HS-27A (cell line): ENCODE data around the gene VSIR.

Experiments
- DNase-seq: peaks from one replicate; pipeline ENCODE4 v3.0.0-alpha.2; 2012; ENCODE audit warnings: low read depth, missing footprints

The VSIR gene

DNA sequence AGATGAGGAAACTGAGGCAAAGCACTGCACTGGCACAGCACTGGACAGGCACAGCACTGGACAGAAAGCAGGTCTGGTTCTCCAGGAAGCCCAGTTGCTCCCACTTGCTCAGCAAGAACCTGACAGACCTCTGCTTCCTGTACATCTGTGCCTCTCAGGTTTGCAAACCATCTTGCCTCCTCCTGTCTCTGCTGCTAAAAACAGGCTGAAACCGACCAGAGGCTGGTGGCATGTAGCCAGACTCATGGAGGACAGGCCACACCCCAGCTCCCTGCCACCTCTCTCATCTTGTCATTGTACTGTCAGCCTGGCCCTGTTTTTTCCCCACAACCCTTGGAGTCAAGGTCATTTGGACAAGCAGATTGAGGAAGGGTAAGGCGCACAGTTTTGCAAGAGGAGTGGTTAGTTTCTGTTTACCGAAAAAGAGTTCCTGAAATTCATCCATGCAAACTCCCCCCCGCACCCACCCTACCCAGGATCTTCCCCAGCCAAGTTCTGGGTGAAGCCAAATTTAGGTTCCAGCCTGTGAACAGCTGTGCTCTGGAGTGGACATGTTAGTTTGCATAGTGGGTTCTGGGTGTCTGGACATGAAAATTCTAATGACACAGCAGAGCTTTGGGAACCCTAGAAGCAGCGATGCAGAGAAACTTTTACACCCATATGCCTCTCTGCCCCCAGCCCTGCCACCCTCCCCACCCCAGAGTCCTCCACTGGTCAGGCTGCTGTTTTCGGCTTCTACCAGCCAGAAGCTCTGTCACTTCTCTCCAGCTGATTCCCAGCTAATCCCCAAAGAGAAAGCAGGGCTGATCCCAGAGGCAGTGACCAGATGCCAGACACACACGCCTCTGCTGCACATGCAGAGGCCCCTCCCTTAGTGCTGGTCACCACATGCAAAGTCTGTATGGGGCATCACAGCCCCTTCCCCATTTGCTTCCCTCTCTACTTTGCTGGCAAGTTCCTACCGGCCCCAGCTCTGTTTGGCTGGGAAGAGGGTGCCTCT lies 45.3 kb downstream of the VSIR start:
- no peak for DNase-seq

DNA sequence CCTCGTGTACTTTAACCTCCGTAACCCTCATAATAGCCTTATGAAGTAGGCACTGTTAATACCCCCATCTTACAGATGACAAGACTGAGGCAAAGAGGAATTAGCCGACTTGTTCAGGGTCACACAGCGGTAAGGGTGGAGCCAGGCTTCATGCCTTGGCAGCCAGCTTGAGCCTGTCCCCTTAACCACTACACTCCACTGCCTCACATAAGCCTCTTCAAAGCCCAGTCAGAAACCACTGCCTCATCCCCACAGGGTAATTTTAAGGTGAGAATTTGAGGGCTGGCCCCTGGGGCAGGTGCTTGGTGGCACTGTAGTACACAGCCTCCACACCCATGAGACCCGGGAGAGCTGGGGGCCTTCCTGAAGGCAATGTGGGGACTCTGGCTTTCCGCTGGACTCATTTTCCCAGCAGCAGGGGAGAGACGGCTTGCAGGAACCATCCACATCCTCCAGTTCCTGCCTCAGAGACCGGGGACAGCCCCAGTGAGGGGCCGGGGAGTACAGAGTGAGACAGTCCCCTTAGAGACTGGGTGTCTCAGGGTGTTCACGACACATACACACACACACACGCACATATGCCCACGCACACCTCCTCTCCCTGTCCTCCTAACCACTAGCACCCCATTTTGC lies 46.1 kb downstream of the VSIR start:
- DNase-seq = no peak

DNA sequence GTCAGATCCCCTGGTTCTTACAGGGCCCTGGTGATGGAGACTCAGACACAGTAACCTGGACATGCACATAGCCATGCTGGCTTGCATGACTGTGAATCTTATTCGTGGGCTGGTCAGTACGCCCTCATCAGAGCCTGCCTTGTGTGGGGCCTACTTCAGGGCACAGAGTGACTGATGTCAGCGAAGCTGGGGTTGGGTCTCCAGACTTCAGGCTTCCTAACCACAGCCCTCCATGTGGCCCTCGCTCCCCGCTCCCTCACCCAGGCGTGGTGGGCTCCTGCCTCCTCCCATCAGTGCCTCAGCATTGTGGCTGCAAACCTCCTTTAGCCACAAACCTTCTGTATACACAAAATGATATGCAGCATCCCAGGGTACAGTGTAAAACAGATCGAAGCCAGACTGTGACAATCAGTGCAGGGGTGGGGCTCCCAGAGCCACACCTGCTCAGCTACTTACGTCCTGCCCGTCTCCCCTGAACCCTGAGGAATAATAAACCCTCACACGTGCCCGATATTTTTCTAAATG lies 46.7 kb downstream of the VSIR start:
- no peak for DNase-seq

DNA sequence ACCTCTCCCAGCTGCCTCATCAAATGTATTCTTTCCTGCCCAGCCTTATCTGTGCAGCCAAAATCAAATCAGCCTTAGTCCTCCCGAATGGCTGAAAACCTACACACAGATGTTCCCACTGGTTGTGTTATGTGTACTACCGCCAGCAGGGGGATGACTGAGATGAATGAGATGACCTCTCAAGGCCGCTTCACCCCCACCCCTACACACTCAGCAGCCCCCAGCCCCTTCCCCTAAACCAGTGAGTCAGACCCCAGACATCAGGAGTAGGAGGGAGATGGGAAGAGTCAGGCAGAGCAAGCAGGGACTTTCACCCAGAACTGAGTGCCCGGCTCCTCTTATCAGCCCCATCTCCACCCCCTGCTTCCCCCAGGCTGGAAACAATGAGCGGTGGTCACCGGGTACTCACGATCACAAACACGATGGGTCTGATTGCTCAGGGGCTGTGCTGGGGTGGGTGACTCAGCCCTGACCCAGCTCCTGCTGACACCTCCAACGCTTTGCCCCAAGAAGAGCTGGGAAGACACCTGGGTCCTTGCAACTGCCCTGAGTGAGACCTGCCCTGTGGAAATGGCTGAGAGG lies 47.2 kb downstream of the VSIR start:
- no peak for DNase-seq

DNA sequence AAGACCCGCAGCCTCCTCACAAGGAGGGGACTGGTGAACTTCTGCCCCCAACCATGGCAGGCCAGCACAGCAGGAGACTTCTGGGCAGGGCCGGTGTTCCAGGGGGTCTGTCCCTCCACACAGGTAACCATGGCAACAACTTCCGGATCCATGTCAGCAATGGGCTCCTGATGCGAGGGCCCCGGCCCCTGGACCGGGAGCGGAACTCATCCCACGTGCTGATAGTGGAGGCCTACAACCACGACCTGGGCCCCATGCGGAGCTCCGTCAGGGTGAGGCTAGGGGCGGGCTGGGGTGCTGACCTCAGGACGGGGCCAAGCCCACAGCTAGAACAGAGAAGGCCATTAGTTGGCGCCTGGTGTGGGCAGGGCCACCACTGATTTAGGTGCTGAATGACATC lies 48.1 kb downstream of the VSIR start:
- DNase-seq = no peak

DNA sequence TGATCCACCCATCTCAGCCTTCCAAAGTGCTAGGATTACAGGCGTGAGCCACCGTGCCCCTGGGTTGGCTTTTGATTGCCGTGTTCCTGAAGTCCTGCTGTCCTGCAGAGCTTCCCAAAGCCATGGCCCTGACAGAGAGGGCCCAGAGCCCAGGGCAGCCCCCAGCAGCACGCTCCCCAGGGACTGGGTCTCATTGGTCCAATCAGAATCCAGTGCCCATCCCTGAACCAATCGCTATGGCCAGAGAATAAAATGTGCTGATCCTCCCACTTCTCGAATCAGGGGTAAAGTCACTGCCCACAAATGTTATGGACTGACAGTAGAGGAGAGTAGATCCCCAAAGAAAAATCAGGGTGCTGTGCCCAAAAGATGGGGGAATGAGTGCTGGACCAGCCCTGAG lies 48.8 kb downstream of the VSIR start:
- DNase-seq = no peak

DNA sequence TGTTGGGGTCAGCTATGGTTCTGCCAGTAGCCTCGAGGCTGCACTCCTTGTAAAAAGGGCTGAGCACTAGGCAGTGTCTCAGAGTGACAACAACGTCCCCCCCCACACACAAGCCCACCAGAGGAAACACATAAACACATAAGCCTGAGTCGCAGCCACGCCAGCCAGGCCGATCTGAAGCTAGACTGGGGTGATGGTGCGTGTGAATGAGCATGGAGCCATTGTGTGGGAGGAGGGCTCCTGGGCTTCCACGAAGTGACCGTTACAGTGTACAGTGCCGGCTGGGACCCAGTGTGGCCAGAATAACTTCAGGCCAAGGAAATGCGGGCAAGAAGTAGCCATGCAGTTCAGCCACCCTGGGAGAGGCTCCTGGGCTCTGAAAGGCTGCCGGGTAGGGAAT lies 50.0 kb downstream of the VSIR start:
- DNase-seq = no peak

DNA sequence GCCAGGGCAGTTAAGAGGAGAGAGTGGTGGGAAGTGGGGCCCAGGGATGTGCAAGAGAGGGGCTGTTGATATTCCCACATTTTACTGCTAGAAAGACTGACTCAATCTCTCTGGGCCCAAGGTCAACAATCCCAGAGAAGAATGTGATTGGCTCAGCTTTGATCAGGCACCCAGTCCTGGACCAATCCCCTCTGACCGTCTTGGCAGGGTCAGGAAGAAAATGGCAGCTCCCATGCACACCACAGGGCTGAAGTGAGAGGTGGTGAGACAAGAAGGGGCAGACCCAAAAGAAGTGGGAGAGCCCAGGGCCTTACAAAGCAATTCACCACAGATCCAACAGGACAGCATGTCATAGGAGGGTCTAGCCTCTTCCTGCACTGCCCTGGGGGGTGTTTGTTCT lies 50.5 kb downstream of the VSIR start:
- no peak for DNase-seq

DNA sequence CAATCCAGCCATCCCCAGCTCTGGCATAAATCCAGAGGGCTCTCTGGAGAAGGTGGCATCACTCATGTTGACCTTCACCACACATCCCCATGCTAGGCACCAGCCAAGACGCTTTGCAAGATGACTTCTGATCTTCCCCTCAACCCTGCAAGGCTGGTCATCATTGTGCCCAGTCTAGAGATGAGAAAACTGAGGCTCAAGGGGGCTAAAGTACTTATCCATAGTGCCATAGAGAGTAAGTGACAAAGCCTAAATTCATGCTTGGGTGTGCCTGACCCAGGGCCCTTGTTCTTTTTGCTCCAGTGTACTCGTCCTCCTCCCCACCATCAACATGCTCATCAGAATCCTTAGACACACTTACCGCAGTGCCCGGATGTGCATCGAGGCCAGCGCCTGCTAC lies 52.0 kb downstream of the VSIR start:
- no peak for DNase-seq

DNA sequence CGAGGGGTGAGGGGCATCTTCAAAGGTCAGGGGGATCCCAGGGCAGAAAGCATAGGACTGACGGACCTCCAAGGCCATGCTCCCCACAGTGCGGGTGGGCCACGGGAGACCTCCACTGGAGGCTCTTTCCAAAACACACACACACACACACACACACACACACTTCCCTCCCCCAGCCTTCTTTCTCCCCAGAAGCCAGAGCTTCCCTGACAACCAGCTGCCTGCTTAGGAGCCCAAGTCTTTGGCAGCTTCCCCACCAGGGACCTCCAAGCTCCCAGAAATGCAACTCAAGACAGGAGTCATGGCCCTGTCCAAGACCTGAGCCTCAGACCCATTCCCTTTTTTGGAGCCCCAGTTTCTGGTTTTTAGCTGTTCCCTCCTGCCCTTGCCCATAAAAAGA lies 53.0 kb downstream of the VSIR start:
- DNase-seq = no peak

DNA sequence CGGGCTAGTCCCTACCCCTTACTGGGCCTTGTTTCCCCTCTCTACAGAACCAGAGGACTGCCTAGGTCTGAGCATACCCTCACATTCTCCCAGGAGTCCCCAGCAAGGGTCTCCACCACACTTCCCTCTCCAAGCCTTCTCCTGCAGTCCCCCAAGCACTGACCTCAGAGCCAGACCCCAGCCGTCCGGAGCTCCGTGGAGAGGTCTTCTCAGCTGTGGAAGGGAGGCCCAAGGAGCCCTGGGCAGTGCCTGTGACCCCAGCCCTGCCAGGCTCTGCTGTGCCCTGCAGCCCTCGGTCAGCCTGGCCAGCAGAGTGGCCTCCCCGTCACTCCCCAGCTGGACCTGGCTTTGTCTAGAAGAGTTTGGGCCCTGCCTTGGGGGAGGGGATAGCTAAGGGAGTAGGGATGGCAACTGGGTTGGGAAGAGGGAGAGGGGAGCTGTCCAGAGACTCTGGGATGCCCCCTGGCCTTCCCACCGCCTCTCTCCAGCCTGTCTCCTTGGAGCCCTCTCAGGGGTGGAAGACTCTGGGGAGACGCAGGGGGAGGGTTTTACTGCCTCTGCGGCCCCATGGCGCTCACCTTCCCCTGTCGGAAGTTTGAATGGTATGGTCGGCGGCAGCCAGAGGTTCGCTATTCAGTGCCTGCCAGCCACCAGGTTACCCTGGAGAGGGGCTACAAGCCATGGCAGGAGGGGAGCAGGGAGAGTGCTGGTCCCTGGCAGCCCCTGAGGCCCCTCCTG lies 53.7 kb downstream of the VSIR start, which contains the start of gene C10orf105:
Gene C10orf105 (minus strand): TSS at position 315 of the 738 bp plus-strand sequence. CDS start 3,441 bp downstream, outside the sequence.
- no peak for DNase-seq

DNA sequence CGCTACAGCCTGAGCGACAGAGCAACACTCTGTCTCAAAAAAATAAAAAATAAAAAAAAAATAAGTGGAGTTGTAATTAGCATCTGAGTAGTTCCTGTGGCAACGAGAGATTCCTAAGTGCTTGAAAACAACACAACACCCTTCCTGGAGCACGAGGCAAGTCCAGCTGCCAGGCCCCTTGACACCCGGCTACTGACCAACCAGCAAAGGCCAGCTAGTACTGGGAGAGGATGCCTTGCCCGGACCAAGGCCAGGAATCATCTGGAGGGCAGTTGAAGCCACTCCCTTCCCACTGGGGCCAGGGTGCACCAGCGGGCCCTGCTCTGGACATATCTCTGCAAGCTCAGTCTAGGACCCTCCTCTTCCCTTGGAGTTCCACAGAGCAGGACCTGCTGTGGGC lies 54.3 kb downstream of the VSIR start:
- DNase-seq = no peak

DNA sequence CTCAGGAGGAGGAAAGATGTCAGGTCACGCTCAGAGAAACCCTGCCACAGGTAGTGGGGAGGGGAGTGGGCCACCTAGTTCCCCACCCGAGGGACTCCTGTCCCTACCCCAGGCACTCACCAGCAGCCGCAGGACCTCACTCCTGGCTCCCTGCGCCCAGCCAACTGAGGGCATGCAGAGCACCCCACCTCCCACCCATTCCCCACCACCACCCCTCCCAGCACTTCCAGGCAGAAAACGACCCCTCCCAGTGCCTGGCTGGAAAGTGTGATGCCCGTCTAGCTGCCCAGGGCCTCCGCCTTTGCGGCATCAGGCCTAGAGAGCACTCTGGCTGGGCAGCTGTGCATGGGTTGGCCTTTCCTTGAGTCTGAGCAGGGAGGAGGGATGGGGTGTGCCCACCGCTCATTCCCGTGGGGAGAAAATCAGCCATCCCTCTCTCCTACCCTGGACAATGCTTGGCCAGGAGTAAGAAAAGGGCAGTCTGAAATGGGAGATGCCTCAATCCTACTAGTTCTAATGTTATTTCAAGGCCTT lies 55.1 kb downstream of the VSIR start:
- no peak for DNase-seq

DNA sequence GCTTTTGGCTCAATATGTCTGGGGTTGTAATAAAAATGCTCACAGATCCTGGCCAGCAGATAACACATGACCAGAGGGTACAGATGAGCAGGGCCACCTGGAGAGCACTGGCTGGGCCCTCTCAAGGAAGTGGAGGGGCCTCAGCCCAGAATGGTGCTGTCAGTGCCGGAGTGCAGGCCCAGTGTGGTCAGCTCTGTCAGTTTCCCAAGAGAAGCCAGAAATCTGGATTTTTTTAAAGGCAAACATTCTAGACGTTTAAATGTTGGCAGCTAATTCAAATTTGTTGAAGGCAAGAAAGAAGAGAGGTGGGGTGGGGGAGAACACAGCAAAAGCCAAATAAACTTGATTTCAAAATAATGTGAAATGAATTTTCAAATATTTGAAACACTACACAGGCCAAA lies 55.8 kb downstream of the VSIR start:
- no peak for DNase-seq

DNA sequence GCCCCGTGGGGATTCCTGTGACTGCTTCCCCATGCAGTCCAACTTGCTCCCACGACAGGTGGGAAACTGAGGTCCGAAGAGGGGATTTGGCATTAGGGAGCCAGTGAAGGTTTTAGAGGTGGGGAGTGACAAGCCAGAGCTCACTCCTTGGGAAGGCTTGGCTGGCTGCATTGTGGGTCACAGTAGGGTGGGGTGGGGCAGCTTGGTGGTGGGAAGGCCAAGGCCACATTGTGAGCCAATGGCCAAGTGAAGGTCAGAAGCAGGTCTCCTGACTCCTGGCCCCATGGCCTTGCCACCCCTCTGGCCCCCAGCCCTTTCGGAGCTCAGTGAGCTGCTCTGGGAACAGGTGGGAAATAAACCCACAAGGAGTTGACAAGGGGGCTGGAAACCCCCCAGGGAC lies 56.3 kb downstream of the VSIR start:
- DNase-seq = no peak

DNA sequence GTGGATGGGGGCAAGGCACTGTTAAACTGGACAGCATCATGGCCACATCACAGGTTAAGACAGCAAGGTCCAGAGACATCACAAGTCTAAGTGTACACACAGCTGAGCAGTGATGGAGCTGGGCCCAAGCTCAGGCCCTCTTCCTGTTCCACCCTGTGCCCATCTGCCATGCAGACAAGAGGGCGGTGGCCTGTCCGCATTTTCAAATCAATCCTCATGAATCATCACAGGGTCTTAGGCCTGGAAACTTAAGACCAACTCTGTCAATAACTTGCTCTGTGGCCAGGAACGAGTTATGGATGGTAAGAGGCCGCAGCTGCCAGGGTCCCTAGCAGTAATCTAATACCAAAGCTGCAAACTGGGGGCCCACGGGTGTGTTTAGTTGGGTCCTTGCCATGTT lies 56.9 kb downstream of the VSIR start:
- DNase-seq = no peak

DNA sequence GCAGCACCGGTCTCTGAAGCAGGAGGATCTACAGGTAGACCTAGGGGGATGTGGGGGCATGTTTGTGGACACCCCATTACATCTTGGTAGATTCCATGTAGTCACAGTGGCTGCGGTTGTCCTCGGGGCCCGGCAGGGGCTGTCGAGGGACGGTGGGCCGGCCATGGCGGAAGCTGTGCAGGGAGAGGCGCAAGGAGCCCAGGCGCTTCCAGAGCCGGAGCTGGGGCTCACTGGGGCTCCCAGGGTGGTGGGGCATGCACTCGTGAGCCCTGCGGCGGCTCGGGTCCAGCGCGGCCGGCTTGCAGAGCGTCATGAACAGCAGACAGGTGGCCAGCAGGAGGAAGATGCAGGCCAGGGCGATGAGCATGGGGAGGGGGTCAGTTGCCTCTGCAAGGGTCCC lies 57.5 kb downstream of the VSIR start:
- DNase-seq = no peak

DNA sequence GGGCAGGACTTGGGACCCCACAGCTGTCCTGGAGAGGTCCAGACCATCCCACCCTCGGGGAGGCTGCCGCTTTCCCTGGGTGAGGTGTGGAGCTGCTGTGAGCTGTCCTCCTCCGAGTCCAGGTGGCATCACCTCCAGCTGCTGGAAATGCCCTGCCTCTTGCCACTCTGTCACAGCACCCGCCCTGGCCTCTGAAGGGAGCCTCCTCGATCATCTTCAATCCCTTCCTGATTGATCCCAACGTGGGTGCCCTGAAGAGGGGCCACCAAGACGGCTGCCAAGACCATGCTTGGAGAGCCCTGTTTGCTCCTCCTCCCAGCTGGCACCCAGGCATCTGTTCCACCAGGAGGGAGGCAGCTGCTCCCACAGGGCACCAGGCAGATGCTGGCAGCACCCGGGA lies 58.3 kb downstream of the VSIR start:
- no peak for DNase-seq

DNA sequence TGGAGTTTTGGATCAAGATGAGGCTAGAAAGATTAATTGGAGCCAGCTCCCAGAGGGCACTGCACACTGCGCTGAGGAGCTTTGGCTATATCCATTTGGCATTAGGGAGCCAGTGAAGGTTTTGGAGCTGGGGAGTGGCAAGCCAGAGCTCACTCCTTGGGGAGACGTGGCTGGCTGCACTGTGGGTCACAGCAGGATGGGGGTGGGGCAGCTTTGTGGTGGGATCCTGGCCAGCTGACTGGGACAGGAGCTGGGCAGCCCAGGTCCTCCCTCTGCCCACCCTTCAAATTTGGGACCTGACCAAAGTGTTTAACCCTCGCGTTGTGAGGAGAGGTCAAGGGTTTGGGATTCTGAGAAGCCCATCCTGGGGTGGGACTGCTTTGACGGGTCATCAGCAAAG lies 58.7 kb downstream of the VSIR start:
- no peak for DNase-seq

DNA sequence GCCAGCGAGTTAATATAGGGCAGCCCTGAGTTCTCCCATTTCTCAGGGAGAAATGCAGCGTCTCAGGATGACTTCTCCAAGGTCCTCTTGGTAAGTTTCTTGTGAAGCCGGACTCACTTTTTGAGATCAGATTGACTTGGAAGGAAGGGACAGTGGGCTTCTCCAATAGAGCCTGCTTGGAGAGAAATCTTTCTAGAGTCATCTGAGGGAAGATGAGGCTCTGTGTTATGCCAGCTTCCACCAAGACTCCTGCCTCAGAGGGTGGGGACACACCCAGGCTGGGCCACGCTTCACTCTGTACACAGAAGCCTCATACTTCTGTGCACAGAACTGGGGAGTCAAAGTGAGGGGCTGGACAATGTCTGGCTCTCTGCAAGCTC lies 59.3 kb downstream of the VSIR start:
- no peak for DNase-seq

DNA sequence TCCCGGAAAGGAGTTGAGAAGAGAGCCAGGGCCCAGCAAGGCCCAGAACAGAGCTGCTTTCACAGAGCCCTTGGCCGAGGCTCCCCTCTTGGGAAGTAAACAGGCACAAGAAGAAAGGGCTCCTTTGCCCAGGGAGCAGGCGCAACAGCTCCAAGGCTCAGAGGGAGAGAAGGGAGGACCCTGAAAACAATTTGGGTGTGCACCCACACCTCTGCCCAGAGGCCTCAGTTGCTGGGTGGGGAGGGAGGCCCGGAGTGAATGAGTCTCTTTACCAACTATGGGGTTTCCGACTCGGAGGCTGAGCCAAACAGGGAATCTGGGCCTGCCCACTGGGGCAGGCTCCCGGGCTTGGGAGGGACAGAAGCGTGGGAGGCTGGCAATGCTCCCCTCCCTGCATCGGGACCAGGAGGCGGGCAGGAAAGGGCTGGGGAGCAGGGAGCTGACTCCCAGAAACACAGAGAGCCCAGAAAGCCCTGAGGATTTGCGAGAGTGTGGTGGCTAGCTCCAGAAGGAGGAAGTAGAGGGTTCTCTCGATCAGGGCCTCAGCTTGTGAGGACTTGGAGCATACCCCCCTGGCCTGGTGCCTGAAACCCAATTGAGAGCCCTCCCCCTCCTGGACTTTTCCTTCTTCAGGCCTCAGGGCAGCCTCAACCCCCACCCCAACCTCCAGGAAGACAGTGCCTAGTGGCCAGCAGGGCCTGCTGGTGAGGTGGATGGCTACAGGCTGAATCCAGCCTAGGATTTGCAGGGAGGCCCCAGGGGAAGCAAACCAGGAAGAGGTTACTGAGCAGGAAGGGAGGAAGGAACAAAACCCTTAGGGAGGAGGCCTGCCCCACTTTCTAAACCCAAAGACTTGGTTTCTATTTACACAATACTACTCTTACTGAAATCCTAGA lies 59.9 kb downstream of the VSIR start:
- DNase-seq = no peak
